HG03432 (cell line): Measurements from ENCODE around the gene DGCR2.

Source experiments
- ATAC-seq: cut with Tn5 transposase; IDR thresholded peaks from one replicate; pipeline ENCODE4 v1.9.1; 2021; ENCODE audit warnings: mild to moderate bottlenecking, moderate library complexity; ENCODE audit not compliant: unreplicated experiment

The DGCR2 gene

GRCh38 chr22:19127329-19128008 is 5.3 kb upstream of the DGCR2 start:
- ATAC-seq = no peak

- ATAC-seq = no peak
These were observed 4.4 kb upstream of the DGCR2 start for GRCh38 chr22:19126309-19127273.

GRCh38 chr22:19125474-19126308 is 3.5 kb upstream of the DGCR2 start:
- no peak for ATAC-seq

GRCh38 chr22:19125011-19125410 is 2.8 kb upstream of the DGCR2 start:
- no peak for ATAC-seq

DNA sequence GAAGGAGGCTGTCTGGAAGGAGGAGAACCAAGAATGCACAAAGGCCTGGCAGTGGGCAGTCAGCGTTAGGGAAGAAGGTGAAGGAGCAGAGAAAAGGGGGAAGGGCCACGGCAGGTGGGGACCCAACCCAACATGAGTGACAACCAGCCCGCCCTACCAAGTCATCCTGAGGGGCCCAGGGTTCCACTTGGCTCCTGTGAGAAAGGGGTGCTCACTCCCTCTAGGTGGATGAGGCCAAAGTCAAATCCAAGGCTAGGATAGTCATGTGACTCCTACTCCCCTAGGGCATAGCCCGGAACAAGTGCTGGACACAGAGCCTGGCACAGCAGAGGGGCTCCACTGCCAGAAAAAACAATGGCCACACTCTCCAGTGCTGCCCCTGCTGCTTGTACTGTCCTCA is 2.2 kb upstream of the DGCR2 start:
- ATAC-seq = no peak

DNA sequence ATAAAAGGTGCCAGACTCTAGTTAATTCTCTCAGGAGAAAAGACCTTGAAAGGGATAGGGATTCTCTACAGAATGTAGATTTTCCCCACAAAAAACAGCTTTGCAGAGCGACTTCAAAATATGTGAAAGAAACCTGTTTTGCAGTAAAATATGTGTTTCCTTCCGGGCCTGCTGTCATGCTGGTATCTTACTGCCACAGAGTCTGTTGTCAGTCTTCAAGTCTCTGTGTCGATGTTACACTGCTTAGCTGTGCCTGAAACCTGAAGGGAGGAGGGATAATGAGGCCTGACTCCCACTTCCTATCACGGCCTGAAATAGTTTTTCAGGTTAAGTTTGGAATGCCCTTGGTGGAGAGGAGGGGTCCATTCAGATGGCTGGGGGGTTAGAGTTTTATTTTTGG is 1.7 kb upstream of the DGCR2 start:
- no peak for ATAC-seq

- ATAC-seq = no peak
These were observed 710 bp upstream of the DGCR2 start for GRCh38 chr22:19122752-19123492.

GRCh38 chr22:19121631-19122142 is 525 bp downstream of the DGCR2 start:
- ATAC-seq = peak; percentile 30

- ATAC-seq = no peak
These were observed 1.2 kb downstream of the DGCR2 start for GRCh38 chr22:19120829-19121630.

DNA sequence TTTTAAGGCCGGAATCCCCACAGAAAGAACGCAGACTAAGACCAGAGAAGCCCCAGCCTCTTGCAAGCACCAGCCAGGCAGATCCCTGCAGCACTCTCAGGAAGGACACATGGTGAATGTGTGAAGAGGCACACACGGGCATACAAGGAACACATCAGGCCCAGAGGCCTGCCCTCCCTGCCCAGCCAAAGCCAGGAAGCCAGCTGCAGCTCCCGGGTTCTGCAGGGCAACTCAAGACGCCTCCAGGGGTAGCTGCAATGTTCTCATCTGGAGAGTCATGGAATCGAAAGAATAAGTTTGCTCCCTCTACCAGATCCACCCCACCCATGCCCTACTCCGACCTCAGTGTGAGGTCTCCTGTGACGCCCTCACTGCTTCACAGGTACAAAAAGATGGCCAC is 2.3 kb downstream of the DGCR2 start:
- ATAC-seq = no peak

- peak; percentile 35 for ATAC-seq
These were observed 3.8 kb downstream of the DGCR2 start for GRCh38 chr22:19118329-19118880.

DNA sequence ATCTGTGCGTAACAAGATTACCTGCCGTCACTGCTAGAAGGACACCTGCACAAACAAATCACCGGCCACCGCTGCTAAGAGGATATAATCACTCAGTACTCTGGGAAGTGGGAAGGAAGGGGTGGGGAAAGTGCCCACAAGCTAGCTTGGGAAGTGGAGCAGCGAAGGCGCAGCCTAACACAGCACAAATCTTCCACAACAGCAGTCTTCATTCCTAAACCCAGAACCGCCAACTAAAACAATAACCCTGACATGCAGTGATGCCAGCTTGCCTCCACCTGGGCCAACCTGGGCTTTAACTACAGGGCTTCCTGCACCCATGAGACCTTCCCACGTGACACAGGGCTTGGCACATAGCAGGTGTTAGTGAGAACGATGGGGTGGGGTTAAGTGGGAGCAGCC is 5.1 kb downstream of the DGCR2 start:
- no peak for ATAC-seq

DNA sequence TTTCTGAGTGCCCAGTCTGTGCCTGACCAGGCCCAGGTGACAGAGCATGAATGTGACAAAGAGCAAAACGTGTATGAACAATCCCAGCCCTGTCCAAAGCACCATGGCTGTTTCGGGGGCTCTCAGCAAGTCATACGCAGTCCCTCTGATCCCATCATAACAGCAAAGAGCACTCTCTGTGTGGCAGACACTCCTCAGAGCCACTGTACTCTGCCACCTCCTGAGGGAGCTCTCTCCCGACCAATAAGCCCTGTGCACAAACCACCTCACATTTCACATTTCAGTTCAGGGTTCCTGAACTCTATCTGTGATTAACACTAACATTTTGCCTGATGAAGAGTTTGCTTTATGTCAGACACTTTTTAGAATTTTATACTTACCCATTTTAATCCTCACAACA is 6.6 kb downstream of the DGCR2 start:
- no peak for ATAC-seq

- no peak for ATAC-seq
These were observed 7.1 kb downstream of the DGCR2 start for GRCh38 chr22:19114984-19115552.

GRCh38 chr22:19113429-19113828 is 8.8 kb downstream of the DGCR2 start:
- no peak for ATAC-seq

- ATAC-seq = no peak
These were observed 10.6 kb downstream of the DGCR2 start for GRCh38 chr22:19111584-19111983.

DNA sequence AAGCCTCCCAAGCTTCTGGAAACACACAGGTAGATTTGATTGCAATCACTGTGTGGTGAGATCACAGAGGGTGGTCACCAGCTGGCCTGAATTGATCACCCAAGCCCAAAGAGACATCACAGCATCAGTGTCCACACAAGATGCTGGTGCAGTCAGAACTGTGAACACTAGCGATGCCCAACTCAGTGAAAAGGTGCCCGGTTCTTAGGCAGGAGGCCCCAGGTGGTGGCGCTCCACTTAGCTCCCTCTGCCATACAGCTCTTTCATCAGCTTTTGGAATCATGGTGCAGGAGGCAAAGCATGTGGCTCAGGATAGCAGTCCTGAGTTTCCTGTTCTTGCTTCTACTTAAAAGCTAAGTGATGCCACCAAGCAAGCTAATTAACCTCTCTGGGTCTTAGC is 11.1 kb downstream of the DGCR2 start:
- no peak for ATAC-seq

DNA sequence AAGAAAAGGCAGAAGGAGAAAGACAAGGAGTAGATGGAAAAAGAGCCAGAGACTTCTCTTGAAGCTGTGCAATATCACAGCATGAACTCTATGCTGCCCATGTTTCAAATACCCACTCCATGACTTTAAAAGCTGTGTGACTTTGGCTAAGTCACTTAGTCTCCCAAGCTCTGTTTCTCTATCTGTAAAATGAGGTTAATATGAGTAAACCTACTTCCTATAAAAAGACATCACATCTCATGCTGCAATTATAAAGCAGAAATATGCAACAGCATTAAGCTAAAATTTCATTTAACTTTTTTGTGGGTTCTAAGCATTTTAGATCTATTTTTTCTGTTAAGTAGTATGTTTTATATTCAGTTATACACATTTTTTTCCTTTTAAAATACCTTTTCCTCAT is 11.6 kb downstream of the DGCR2 start:
- no peak for ATAC-seq

DNA sequence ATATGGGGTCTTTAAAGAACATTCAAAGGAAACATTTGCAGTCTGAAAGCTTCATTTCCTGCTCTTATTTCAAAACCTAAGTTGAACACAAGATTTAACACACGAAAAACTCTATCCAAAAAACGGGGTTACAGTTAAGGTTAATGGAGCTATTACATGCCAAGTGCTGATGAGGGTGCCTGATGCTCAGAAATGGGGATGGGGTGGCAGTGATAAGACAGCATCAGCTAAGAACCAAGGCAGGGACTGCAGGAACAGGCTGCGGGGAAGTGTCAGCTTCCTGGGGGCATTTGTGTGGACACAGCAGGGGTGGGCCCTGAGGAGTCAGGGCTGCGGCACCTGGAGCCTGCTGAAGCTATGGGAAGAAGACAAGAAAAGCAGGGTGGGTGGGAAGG is 12.2 kb downstream of the DGCR2 start:
- no peak for ATAC-seq
